Measurements from ENCODE around the gene SPDYE5. TPM values are rescaled to one million over a fixed set of nuclear protein-coding genes. Genes with fewer than 3 reads are reported as not detected.

SPDYE5 gene
- total RNA-seq, 1 donor from 2014 or later = not detected

GRCh38 chr7:75536940-75537538, 44.9 kb downstream of the SPDYE5 start:
- intact Hi-C loops (cut with micrococcal nuclease) = no loop called here

GRCh38 chr7:75537731-75538130, 45.6 kb downstream of the SPDYE5 start:
- intact Hi-C loops (cut with micrococcal nuclease) = no loop called here

- intact Hi-C loops (cut with micrococcal nuclease) = no loop called here
Observed at GRCh38 chr7:75546237-75547015, 54.3 kb downstream of the SPDYE5 start.

Other genes with a start within 250 kb of the SPDYE5 start
- gene TRIM73, start 96.7 kb upstream of the SPDYE5 start, total RNA-seq = 10.5 and 11.1 TPM in 2 replicates
- gene POM121C, start 6.0 kb upstream of the SPDYE5 start, total RNA-seq = 78.8 and 86.1 TPM in 2 replicates
- gene HIP1, start 246.6 kb downstream of the SPDYE5 start, total RNA-seq = 3.4 and 4.3 TPM in 2 replicates